ENCODE results near the gene SEZ6L.

The SEZ6L gene

GRCh38 chr22:26210334-26210733, 41.1 kb downstream of the SEZ6L start:
- H3K27me3 Mint-ChIP-seq: peaks cover 18% of the 10 kb centered on the region
- H3K4me3 Mint-ChIP-seq: no peak overlapping the region
- no peaks in the 10 kb centered on the region for H3K4me1 Mint-ChIP-seq
- H3K9me3 Mint-ChIP-seq: peaks cover 9% of the 10 kb centered on the region
- H3K27ac Mint-ChIP-seq: no peak overlapping the region
- no peaks in the 10 kb centered on the region for H3K36me3 Mint-ChIP-seq

- peaks cover 7% of the 10 kb centered on the region for H3K9me3 Mint-ChIP-seq
- H3K36me3 Mint-ChIP-seq: no peaks in the 10 kb centered on the region
- no peak overlapping the region for H3K27ac Mint-ChIP-seq
- no peaks in the 10 kb centered on the region for H3K4me1 Mint-ChIP-seq
- peaks cover 15% of the 10 kb centered on the region for H3K27me3 Mint-ChIP-seq
- no peak overlapping the region for H3K4me3 Mint-ChIP-seq
These were observed 44.6 kb downstream of the SEZ6L start for GRCh38 chr22:26213826-26214225.

- Mint-ChIP-seq H3K4me1 (no peaks in the 10 kb centered on the region), H3K27me3 (peaks cover 14% of the 10 kb centered on the region), H3K9me3 (peaks cover under 1% of the 10 kb centered on the region), H3K4me3 (no peak overlapping the region), H3K36me3 (no peaks in the 10 kb centered on the region), H3K27ac (no peak overlapping the region)
These were observed 45.2 kb downstream of the SEZ6L start for GRCh38 chr22:26214466-26214865.

- H3K9me3 Mint-ChIP-seq: no peaks in the 10 kb centered on the region
- H3K4me1 Mint-ChIP-seq: no peaks in the 10 kb centered on the region
- no peak overlapping the region for H3K27ac Mint-ChIP-seq
- no peaks in the 10 kb centered on the region for H3K36me3 Mint-ChIP-seq
- H3K27me3 Mint-ChIP-seq: peaks cover 11% of the 10 kb centered on the region
- no peak overlapping the region for H3K4me3 Mint-ChIP-seq
These were observed 46.5 kb downstream of the SEZ6L start for GRCh38 chr22:26215736-26216135.

GRCh38 chr22:26225207-26225606, 55.9 kb downstream of the SEZ6L start:
- Mint-ChIP-seq H3K4me3 (no peak overlapping the region), H3K27ac (peak overlapping the region; percentile 53), H3K4me1 (no peaks in the 10 kb centered on the region), H3K9me3 (no peaks in the 10 kb centered on the region), H3K36me3 (no peaks in the 10 kb centered on the region), H3K27me3 (peaks cover 2% of the 10 kb centered on the region)

GRCh38 chr22:26226538-26227297, 57.5 kb downstream of the SEZ6L start:
- Mint-ChIP-seq H3K27ac (no peak overlapping the region), H3K4me1 (no peaks in the 10 kb centered on the region), H3K36me3 (no peaks in the 10 kb centered on the region), H3K9me3 (no peaks in the 10 kb centered on the region), H3K27me3 (peaks cover 2% of the 10 kb centered on the region), H3K4me3 (no peak overlapping the region)

GRCh38 chr22:26229910-26230309, 60.6 kb downstream of the SEZ6L start:
- no peaks in the 10 kb centered on the region for H3K36me3 Mint-ChIP-seq
- H3K4me3 Mint-ChIP-seq: no peak overlapping the region
- no peaks in the 10 kb centered on the region for H3K4me1 Mint-ChIP-seq
- peaks cover 9% of the 10 kb centered on the region for H3K27me3 Mint-ChIP-seq
- no peak overlapping the region for H3K27ac Mint-ChIP-seq
- H3K9me3 Mint-ChIP-seq: no peaks in the 10 kb centered on the region

GRCh38 chr22:26234296-26234695, 65.0 kb downstream of the SEZ6L start:
- Mint-ChIP-seq H3K27ac (no peak overlapping the region), H3K9me3 (no peaks in the 10 kb centered on the region), H3K27me3 (peaks cover 16% of the 10 kb centered on the region)

GRCh38 chr22:26235792-26236487, 66.7 kb downstream of the SEZ6L start:
- H3K4me1 Mint-ChIP-seq: no peaks in the 10 kb centered on the region
- no peaks in the 10 kb centered on the region for H3K9me3 Mint-ChIP-seq
- H3K36me3 Mint-ChIP-seq: no peaks in the 10 kb centered on the region
- H3K27me3 Mint-ChIP-seq: peaks cover 16% of the 10 kb centered on the region
- H3K27ac Mint-ChIP-seq: no peak overlapping the region
- H3K4me3 Mint-ChIP-seq: no peak overlapping the region

More at GRCh38 chr22:26234296-26234695, 65.0 kb downstream of the SEZ6L start:
- Mint-ChIP-seq H3K4me3 (no peak overlapping the region), H3K36me3 (no peaks in the 10 kb centered on the region), H3K4me1 (no peaks in the 10 kb centered on the region)

- Mint-ChIP-seq H3K9me3 (no peaks in the 10 kb centered on the region), H3K27ac (no peak overlapping the region)
These were observed 67.7 kb downstream of the SEZ6L start for GRCh38 chr22:26236991-26237390.

GRCh38 chr22:26238596-26238995, 69.3 kb downstream of the SEZ6L start:
- H3K36me3 Mint-ChIP-seq: no peaks in the 10 kb centered on the region
- H3K27me3 Mint-ChIP-seq: peaks cover 11% of the 10 kb centered on the region
- no peak overlapping the region for H3K4me3 Mint-ChIP-seq
- H3K4me1 Mint-ChIP-seq: no peaks in the 10 kb centered on the region
- no peak overlapping the region for H3K27ac Mint-ChIP-seq
- no peaks in the 10 kb centered on the region for H3K9me3 Mint-ChIP-seq

More at GRCh38 chr22:26236991-26237390, 67.7 kb downstream of the SEZ6L start:
- no peaks in the 10 kb centered on the region for H3K36me3 Mint-ChIP-seq
- H3K4me1 Mint-ChIP-seq: no peaks in the 10 kb centered on the region
- peaks cover 16% of the 10 kb centered on the region for H3K27me3 Mint-ChIP-seq
- H3K4me3 Mint-ChIP-seq: no peak overlapping the region

- Mint-ChIP-seq H3K36me3 (no peaks in the 10 kb centered on the region), H3K27ac (no peak overlapping the region), H3K4me3 (no peak overlapping the region), H3K9me3 (no peaks in the 10 kb centered on the region), H3K27me3 (peaks cover 8% of the 10 kb centered on the region), H3K4me1 (no peaks in the 10 kb centered on the region)
These were observed 70.3 kb downstream of the SEZ6L start for GRCh38 chr22:26239581-26239980.

GRCh38 chr22:26241361-26241760, 72.1 kb downstream of the SEZ6L start:
- no peaks in the 10 kb centered on the region for H3K4me1 Mint-ChIP-seq
- no peaks in the 10 kb centered on the region for H3K9me3 Mint-ChIP-seq
- peaks cover 5% of the 10 kb centered on the region for H3K27me3 Mint-ChIP-seq
- H3K36me3 Mint-ChIP-seq: no peaks in the 10 kb centered on the region
- H3K4me3 Mint-ChIP-seq: no peak overlapping the region
- H3K27ac Mint-ChIP-seq: no peak overlapping the region

- Mint-ChIP-seq H3K27me3 (peaks cover 6% of the 10 kb centered on the region), H3K36me3 (no peaks in the 10 kb centered on the region), H3K9me3 (no peaks in the 10 kb centered on the region), H3K4me3 (no peak overlapping the region), H3K4me1 (no peaks in the 10 kb centered on the region), H3K27ac (no peak overlapping the region)
These were observed 75.7 kb downstream of the SEZ6L start for GRCh38 chr22:26245001-26245400.

- Mint-ChIP-seq H3K4me3 (no peak overlapping the region), H3K27me3 (peaks cover 16% of the 10 kb centered on the region), H3K9me3 (peaks cover 5% of the 10 kb centered on the region), H3K36me3 (no peaks in the 10 kb centered on the region), H3K27ac (no peak overlapping the region), H3K4me1 (no peaks in the 10 kb centered on the region)
These were observed 77.3 kb downstream of the SEZ6L start for GRCh38 chr22:26246552-26246951.

- Mint-ChIP-seq H3K36me3 (no peaks in the 10 kb centered on the region), H3K27me3 (peaks cover 20% of the 10 kb centered on the region), H3K27ac (no peak overlapping the region), H3K4me1 (no peaks in the 10 kb centered on the region), H3K4me3 (no peak overlapping the region), H3K9me3 (peaks cover 5% of the 10 kb centered on the region)
These were observed 82.6 kb downstream of the SEZ6L start for GRCh38 chr22:26251869-26252268.
